Activated CD8-positive, alpha-beta memory T cell treated with anti-CD3 and anti-CD28 coated beads, Interleukin-2, amount 50 U/mL, for 1 hour (primary cell): Measurements from ENCODE around the gene CEBPZ.
A peak's percentile ranks its signal among the peaks of the same experiment; 100 is the strongest.

ENCODE experiments used
- DNase-seq: peaks from one replicate; pipeline ENCODE4 v3.0.0-alpha.2; 2020; ENCODE audit errors: extremely low read depth

CEBPZ gene

GRCh38 chr2:37180006-37180639 is 51.3 kb downstream of the CEBPZ start:
- DNase-seq: no peak

- no peak for DNase-seq
These were observed 57.7 kb downstream of the CEBPZ start for GRCh38 chr2:37173741-37174140.

GRCh38 chr2:37171624-37171950 is 59.8 kb downstream of the CEBPZ start:
- no peak for DNase-seq

- DNase-seq: no peak
These were observed 63.0 kb downstream of the CEBPZ start for GRCh38 chr2:37168217-37168981.

- DNase-seq: no peak
These were observed 63.7 kb downstream of the CEBPZ start for GRCh38 chr2:37167636-37168180.

- DNase-seq: no peak
These were observed 66.6 kb downstream of the CEBPZ start for GRCh38 chr2:37164757-37165156.

GRCh38 chr2:37156857-37157714 is 74.3 kb downstream of the CEBPZ start, which contains the start of gene EIF2AK2:
EIF2AK2 (minus strand) TSS chr2:37156980; CDS start chr2:37147806, 9,174 bp downstream.
- peak; percentile 53 for DNase-seq

- DNase-seq: no peak
These were observed 75.1 kb downstream of the CEBPZ start for GRCh38 chr2:37156071-37156856.

GRCh38 chr2:37154785-37155184 is 76.6 kb downstream of the CEBPZ start:
- DNase-seq: no peak

- no peak for DNase-seq
These were observed 78.2 kb downstream of the CEBPZ start for GRCh38 chr2:37153224-37153623.
